ENCODE results near the gene CCDC74B.
"Not testable (repeated sequence)": the region's sequence is repeated elsewhere in the genome, so short reads cannot be mapped to it uniquely, and the experiment has no call there.

Gene CCDC74B

DNA sequence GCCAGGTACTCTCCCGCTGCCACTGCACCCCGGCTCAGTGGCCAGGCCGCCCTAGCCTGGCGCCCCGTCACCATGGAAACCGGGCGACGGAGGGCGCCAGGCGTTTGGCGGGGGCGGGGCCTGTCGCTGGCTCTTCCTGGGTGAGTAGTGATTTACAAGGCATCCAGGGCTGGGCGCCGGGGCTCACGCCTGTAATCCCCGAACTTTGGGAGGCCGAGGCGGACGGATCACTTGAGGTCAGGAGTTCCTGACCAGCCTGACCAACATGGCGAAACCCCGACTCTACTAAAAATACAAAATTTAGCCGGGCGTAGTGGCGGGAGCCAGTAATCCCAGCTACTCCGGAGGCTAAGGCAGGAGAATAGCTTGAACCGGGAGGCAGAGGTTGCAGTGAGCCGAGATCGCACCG is at the start of gene CCDC74B:
Gene CCDC74B, minus strand, starts transcription at position 107 of the 409 bp plus-strand sequence. CDS start 116 bp downstream, outside the sequence.
- DNase-seq (ENCODE audit: low read depth), result peak; percentile 67

DNA sequence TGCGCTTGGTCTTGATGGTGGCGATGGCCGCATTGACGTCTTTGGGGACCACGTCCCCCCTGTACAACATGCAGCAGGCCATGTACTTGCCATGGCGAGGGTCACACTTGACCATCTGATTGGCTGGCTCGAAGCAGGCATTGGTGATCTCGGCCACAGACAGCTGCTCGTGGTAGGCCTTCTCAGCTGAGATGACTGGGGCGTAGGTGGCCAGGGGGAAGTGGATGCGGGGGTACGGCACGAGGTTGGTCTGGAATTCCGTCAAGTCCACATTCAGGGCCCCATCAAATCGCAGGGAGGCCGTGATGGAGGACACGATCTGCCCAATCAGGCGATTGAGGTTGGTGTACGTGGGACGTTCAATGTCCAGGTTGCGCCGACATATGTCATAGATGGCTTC is 48.9 kb upstream of the CCDC74B start:
- DNase-seq (ENCODE audit: low read depth), result not testable (repeated sequence)

DNA sequence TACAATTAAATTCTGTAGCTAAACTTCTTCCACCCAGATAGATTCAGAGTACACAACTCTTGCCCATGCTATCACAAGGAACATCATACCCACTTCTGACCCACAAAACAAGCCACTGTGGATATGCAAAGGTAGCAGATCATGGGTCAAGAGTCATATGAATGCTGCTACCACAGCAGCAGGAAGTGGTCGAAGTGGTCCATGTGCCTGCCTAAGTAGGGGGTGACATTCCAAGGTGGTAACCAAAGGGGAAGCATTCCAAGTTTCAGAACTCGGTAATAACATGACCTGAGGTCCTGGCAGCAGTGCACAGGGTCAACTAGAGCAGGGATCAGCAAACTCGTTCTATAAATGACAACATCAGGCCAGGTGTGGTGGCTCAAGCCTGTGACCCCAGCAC is 47.5 kb upstream of the CCDC74B start:
- not testable (repeated sequence) for DNase-seq (ENCODE audit: low read depth)

DNA sequence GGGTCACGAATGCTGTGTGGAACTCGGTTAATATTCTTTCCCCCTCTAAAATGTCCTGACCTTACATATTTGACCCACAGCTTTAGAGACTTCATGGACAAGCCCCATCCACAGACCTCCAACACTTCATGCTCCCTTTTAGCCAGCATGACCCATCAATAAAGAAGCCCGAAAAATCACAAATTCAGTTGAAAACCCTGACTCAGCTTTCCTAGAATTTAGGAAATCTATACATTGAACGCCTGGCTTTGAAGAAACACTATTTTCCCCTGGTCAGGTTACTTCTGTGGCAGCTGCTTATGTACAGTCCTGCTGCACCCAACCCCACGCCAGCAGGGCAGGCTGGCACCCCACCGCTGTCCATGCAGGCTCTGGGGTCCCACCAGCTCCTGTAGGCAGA is 46.4 kb upstream of the CCDC74B start:
- DNase-seq (ENCODE audit: low read depth), result not testable (repeated sequence)

DNA sequence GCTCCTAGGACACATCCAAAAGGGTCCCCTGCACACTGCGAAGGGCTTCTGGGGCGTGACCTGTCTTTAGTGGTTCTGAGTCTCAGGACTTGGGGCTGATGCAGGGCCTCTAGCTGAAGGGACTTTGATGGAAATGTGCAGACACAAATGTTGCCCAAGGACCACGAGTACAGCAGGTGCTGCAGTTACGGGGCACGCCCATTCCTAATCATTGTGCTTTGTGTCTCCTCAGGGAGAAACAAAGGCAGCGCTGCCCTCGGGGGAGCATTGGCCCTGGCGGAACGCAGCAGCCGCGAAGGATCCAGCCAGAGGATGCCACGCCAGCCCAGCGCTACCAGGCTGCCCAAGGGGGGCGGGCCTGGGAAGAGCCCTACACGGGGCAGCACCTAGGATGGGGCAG is 45.3 kb upstream of the CCDC74B start:
- DNase-seq (ENCODE audit: low read depth), result no peak

DNA sequence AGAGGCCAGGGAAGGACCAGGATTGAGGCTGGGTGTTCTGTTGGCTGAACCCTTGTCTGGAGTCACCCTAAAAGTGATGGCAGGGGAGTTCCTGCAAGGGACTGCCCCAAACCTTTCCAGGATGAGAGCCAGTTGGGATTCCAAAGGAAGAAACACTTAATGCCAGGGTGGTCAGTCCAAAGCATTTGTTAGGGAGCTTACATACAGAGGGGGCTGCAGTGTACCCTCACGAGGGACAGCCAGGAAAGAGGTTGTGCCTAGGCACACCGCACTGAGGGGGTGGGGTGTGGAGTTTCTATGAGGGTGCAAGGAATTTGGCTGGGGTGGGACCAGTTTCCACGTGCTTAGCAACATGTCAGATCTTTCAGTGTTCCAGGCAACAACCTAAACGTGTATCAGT is 44.0 kb upstream of the CCDC74B start:
- DNase-seq (ENCODE audit: low read depth), result not testable (repeated sequence)

DNA sequence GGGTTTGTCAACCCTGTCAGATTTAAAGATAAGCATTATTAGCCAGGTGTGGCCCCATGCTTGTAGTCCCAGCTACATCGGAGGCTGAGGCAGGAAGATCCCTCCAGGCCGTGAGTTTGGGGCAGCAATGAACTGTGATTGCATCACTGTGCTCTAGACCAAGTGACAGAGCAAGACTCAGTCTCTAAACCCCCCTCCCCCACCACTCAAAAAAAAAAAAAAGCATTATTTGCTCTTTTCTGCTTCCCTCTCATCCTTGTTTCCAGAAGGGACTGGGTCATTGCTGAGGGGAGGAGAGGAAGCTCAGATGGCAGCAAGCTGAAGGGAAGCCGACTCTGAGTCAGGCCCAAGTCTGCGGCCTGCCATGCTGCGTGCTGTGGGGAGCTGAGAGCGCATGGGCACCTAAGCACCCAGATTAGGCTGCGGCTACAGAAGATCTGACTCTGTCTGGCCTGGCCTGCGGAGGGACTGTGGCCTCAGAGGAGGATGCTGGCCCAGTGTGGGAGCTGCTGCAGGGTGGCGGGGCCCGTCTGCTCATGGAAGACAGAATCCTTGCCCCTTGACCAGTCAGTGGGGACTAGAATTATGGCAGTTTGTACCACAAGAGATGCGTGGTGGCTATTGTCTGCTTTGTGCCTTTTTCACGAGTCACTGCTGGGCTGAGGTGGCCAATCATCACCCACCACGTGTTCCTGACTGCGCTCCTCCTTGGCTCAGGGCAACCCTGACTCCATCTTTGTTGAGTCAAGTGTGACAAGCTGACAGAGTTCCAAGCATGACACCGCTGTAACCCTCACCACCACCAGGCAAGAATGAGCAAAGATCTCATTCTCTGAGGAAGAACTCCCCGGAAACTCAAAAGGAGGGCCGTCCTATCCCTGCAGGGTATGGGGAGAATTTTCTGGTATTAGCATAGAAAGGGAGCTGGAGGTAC is 43.2 kb upstream of the CCDC74B start:
- not testable (repeated sequence) for DNase-seq (ENCODE audit: low read depth)

DNA sequence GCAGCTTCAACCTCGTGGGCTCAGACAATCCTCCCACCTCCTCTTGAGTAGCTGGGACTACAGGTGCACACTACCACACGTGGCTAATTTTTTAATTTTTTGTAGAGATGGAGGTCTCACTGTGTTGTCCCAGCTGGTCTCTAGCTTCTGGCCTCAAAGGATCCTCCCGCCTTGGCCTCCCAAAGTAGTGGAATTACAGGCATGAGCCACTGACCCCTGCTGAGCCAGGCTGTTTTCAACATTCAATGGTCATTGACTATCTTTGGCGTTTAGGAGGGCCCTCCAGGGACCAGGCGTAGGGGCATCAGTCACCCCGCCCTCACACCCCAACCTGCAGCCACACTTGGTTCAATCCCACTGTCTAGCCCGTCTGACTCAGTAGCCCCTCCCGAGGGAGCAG is 42.4 kb upstream of the CCDC74B start:
- no peak for DNase-seq (ENCODE audit: low read depth)

DNA sequence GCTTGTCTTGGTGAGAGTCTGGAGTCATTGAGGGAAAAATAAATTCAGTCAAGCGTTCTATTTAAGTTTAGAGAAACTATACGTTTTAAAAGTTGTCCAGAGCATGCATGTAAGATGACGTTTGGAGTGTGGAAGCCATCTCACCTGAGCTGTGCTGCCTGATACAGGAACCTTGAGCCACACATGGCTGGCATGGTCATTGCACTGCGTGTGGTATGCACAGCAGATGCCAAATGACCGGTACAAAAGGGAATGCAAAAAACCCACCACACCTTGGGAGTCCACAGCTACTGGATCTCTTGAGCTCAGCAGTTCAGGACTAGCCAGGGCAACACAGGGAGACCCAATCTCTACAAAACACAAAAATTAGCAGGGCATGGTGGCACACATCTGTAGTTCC is 41.5 kb upstream of the CCDC74B start:
- no peak for DNase-seq (ENCODE audit: low read depth)

DNA sequence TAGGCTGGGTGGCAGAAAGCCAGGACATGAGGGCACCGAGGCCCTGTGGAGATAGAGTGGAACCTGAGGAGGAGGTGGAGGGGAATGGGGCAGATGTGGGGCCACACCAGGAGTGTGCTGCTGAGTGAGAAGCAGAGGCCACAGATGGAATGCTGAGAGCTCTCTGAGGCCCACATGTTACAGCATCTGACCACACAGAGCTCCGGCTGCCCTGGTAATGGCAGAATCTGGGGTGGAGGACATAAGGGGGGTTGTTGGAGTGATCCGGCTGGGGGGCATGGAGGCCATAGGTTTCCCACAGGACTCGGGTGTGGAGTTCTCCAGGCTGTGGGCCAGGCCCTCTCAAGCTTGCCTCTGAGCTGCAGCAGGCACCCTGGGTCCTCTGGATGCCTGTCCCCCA is 41.0 kb upstream of the CCDC74B start:
- no peak for DNase-seq (ENCODE audit: low read depth)

DNA sequence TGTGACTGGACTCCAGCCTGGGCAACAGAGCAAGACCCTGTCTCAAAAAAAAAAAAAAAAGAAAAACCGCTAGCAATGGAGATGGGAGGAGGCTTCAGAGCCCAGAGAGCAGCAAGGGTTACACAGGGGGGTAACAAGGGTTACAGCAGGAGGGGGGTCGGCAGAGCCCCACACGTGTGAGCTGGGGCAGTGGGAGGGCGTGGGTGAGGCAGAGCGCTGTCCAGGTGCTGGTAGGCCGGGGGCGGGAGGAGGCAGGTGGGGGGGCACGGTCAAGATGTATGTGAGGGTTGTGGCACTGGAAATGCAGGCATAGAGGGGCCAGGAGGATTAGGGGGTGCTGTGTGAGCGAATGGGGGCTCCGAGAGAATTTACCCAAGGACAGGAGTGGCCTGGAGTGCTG is 40.5 kb upstream of the CCDC74B start:
- DNase-seq (ENCODE audit: low read depth), result no peak

DNA sequence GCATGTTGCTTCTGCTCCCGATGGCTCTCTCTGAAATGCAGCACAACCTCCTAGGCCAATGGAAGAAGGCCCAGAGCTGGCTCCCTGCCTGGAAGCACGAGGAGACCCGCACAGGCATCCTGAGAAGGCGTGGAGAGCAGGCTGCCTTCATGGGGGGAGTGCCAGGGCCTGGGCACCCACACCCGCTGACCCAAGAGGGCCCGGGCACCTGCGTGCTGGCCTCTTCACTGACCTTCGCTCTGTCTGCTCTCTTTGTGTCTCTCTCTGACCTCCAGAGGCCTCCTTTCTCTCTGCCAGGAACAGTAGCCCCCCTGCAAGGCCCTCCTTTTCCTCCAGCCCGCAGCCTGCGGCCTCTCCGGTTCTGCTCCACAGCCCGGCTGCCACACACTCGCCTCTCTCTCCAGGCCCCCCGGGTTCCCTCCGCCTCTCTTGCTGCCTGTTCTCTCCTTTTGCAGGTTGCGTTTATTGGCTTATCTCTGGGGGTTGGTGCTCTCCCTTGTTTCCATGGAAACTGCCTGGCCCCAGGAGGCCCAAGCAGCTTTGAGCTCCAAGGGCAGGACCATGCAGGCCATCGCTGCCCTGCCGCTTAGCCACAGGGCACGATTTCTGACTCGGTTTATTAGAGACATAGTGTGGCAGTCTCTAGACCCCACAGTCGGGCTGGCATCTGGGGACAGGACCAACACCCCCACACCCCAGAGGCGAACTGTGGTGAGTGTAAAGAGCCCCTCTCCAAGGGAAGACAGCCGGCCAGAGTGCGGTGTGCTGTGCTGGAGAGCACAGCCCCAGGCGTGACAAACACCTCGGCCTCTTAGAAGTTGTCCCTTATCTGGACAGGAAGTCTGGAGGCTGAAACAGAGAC is 38.8 kb upstream of the CCDC74B start:
- DNase-seq (ENCODE audit: low read depth), result no peak

DNA sequence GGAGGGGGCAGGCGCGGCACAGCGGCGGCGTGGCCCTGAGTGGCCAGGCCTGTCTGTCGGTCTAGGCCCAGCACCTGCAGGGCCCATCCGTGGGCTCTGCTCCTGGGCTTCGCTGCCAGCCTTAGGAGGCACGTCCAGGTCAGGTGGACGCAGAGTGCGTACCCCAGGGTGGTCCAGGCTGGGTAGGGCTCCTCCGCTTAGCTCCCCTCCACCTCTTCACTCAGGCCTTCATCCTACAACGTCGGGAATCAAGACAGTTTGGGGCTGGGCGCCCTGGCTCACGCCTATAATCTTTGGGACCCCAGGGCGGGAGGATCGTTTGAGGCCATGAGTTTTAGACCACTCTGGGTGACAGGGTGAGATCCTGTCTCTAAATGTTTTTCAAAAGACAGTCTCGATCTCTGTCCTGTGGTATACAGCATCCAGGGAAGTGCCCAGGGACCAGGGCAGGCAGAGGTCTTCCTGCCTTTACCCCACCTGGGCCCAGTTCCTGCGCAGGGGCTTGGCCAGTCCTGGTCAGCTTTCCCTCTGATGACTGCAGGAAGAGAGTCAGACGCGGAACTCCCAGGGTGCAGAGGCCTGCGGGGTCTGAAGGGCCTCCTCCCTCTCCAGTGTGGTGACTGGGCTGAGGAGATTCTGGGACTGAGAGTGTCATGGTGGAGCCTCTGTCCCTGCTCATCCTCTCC is 38.1 kb upstream of the CCDC74B start:
- not testable (repeated sequence) for DNase-seq (ENCODE audit: low read depth)

DNA sequence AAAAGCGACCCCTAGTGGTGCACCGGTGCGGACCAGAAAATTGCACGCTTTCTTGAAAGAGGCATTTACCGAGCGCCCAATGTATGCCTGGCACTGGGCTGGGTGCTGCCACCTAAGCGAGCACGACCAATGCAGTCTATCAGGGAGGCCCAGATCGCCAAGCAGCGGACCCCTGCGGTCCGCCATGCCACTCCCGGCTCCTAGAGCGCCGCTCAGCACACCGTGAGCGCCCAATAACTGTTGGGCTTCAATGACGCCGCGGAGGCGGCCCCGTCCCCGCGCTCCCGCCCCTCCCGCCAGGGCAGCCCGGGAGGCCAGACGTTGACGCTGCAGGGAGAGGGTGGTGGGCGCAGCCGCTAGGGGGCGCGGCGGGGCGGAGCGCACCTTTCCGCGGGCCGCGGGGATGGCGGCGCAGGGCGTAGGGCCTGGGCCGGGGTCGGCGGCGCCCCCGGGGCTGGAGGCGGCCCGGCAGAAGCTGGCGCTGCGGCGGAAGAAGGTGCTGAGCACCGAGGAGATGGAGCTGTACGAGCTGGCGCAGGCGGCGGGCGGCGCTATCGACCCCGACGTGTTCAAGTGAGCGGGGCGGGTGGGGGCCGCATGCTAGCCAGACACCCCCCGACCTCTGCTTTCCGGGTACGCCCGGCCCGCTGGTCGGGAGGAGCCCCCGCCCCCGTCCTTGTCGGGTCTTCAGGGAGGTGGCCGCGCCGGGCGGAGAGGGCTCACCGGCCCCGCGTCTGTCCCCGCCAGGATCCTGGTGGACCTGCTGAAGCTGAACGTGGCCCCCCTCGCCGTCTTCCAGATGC is 37.2 kb upstream of the CCDC74B start, which contains the start of gene MZT2B:
Gene MZT2B, plus strand, starts transcription at position 383 of the 803 bp plus-strand sequence. Its CDS starts 21 bp downstream, at position 404.
- DNase-seq (ENCODE audit: low read depth), result peak; percentile 89

DNA sequence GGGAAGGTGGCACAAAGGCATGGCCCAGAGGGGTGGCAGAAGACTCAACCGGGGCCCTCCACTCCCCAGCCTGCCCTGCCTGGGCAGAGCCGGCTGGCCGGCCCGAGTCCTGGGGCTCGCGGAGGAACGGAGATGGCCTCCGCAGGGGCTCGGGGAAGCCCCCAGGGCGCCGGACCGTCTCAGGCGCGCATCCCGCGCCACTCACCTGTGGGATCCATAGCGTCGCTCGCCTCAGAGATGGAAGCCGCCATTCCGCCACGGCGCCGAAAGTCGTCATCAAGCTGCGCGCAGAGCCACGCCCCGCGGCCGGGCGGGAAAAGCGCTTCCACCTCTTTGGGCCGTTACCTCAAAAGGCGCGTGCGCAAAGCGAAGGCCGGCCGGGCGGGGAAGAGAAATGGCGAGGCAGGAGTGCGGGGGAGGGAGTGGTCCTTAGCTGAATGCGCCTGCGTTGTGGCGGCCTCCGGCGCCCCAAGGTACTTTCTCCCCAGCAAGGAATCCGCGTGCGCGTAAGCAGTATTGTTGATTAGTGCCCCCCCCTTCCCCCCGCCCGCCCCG is 36.5 kb upstream of the CCDC74B start, which contains the start of gene SMPD4:
Gene SMPD4, minus strand, starts transcription at position 278 of the 555 bp plus-strand sequence. CDS start 5,010 bp downstream, outside the sequence.
- DNase-seq (ENCODE audit: low read depth), result peak; percentile 96

DNA sequence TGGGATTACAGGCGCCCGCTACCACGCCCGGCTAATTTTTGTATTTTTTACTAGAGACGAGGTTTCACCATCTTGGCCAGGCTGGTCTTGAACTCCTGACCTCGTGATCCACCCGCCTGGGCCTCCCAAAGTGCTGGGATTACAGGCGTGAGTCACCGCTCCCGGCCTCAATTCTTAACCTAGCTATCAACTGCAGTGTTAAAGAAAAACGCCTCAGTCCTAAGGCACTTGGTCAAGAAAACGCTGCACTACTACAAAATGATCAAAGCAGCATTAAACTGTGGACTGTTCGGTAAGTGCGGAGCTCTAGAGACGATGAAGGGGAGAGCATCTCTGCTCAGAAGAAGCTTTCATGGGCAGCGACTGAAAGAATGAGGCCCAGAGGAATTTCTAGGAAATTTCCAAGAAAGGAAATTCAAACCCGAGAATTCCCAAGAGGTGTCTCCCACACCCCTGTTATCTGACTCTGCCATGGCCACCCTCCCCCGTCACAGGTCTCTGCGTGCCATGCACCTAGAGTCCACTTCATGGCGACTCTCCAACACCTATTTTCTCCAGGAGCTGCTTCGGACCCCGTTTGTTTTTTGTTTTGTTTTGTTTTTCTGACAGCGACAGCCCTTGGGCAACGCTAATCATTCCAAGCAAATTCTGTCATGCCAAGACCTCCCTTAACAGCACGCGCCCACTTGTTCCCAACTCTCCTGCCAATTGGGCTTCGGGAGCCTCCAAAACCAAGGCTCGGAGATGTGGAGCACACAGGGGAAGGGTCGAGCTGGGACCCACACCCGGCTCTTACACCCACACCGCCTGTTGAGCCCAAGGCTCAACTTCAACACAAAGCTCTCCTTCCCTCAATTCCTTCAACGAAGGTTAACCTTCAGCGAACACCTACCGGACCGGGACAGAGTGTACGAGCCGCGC is 35.8 kb upstream of the CCDC74B start:
- not testable (repeated sequence) for DNase-seq (ENCODE audit: low read depth)

DNA sequence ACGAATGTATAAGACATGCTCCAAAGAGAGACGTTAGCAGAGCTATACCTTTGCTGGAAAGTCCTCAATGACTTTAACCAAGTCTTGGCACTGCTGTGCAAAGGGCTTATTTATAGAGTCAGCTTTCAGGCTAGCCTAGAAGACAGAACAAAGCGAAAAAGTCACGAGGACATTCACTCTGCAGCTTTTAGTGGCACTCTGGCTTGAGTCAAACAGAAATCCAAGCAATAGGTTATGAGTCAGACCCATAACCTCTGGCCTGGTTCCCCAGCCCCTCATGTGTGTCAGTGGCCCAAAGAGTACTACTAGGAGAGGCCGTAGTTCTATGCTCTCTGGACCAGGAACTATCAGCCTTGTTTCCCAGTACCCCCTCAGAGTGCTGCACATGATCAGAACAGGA is 30.0 kb upstream of the CCDC74B start:
- not testable (repeated sequence) for DNase-seq (ENCODE audit: low read depth)

DNA sequence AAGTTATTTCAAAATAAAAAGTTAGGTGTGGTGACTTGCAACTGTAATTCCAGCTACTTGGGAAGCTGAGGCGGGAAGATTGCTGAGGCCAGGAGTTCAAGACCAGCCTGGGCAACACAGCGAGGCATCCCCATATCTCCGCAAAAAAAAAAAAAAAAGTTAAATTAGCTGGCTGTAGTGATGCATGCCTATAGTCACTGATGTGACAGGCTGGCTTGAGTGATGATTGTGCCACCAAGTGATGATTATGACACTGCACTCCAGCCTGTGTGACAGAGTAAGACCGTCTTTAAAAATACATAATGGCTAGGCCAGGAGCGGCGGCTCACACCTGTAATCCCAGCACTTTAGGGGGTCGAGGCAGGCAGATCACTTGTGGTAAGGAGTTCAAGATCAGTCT is 25.0 kb upstream of the CCDC74B start:
- no peak for DNase-seq (ENCODE audit: low read depth)

DNA sequence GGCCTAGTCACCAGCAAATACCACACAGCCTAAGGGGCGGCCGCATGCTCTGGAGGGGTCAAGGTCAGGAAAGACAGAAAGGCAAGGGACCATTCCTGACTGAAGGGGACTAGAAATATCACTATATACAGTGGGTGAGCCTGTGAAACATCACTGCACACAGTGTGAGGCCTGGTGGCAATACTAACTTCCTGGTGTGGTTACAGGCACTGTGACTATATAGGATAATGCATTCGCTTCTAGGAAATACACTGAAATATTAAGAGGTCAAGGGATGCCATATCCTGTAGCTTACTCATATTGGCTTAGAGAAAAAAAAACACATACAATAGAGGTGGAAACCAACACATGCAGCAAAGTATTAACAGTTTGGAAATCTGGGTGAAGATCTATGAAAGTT is 24.3 kb upstream of the CCDC74B start:
- DNase-seq (ENCODE audit: low read depth), result not testable (repeated sequence)

DNA sequence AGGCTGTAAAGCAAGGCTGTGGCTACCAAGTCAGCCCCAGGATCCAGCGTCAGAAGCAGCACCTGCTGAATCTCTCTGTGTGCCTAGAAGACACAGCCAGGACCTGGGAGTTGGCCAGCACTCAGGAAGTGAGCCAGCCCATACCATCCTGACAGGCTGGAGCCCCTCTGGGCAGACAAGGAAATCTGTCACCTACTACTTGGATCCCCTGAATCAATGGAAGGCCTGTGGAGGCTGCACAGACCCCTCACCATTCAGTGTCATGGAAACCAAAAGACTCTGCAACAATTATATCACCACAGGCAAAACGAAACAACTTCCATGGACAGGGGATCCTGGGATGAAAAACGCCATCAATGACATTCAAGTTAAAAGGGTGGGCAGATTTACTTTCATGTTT is 21.7 kb upstream of the CCDC74B start:
- not testable (repeated sequence) for DNase-seq (ENCODE audit: low read depth)

Data from activated T-cell treated with anti-CD3 and anti-CD28 coated beads for 48 hours (primary cell).